Mammary epithelial cell (primary cell): ENCODE data around the gene CNTNAP2.

Experiments
- CTCF ChIP-seq, 2 donors: IDR thresholded peaks in 1 of 2; conservative IDR thresholded peaks in 1 of 2; 2 replicates each; pipeline ENCODE4 v1.5.1; 2011 to 2012; ENCODE audit warnings: inconsistent platforms in 2 of 2, low read length in 2 of 2, mild to moderate bottlenecking in 2 of 2, control low read depth in 1 of 2, low read depth in 1 of 2; ENCODE audit not compliant: insufficient read depth in 1 of 2; ENCODE audit errors: extremely low read depth in 1 of 2
- EZH2 ChIP-seq: IDR thresholded peaks from 2 replicates; pipeline ENCODE4 v1.6.1; 2012; ENCODE audit warnings: low read length, inconsistent platforms, borderline replicate concordance

GRCh38 chr7:146902728-146903127, 786.1 kb downstream of the CNTNAP2 start:
- no peak for TF ChIP-seq CTCF (conservative IDR thresholded peaks at IDR 0.05 in 1 of 2, IDR thresholded peaks at IDR 0.05 in 1 of 2; ENCODE audit: extremely low read depth in 1 of 2, insufficient read depth in 1 of 2, low read depth in 1 of 2, low read length in 2 of 2)
- TF ChIP-seq EZH2: no peak
